ENCODE results near the gene TM9SF1.

Gene TM9SF1

GRCh38 chr14:24194873-24195185 lies 412 bp downstream of the TM9SF1 start:
- no peak for DNase-seq

- DNase-seq, result no peak
Observed at GRCh38 chr14:24194186-24194872, 912 bp downstream of the TM9SF1 start.

- no peak for DNase-seq
Observed at GRCh38 chr14:24192933-24193332, 2.3 kb downstream of the TM9SF1 start.

- DNase-seq, result no peak
Observed at GRCh38 chr14:24190416-24190815, 4.8 kb downstream of the TM9SF1 start.

- no peak for DNase-seq
Observed at GRCh38 chr14:24189460-24189859, 5.8 kb downstream of the TM9SF1 start.

GRCh38 chr14:24189059-24189375 lies 6.2 kb downstream of the TM9SF1 start:
- DNase-seq, result no peak

- DNase-seq, result peak; percentile 94
Observed at GRCh38 chr14:24188251-24189058, 6.8 kb downstream of the TM9SF1 start, which contains the start of gene IPO4. IPO4 (minus strand) TSS chr14:24188816; CDS start chr14:24188787, 29 bp downstream.

- no peak for DNase-seq
Observed at GRCh38 chr14:24187539-24187915, 7.7 kb downstream of the TM9SF1 start.

GRCh38 chr14:24186831-24187538 lies 8.3 kb downstream of the TM9SF1 start:
- DNase-seq, result no peak

- no peak for DNase-seq
Observed at GRCh38 chr14:24185741-24186140, 9.5 kb downstream of the TM9SF1 start.

- DNase-seq, result no peak
Observed at GRCh38 chr14:24185026-24185425, 10.2 kb downstream of the TM9SF1 start.

GRCh38 chr14:24184104-24184970 lies 10.9 kb downstream of the TM9SF1 start:
- no peak for DNase-seq

GRCh38 chr14:24183014-24183481 lies 12.2 kb downstream of the TM9SF1 start:
- DNase-seq, result no peak

GRCh38 chr14:24182110-24182882 lies 12.9 kb downstream of the TM9SF1 start:
- DNase-seq, result no peak

- DNase-seq, result no peak
Observed at GRCh38 chr14:24181371-24182077, 13.7 kb downstream of the TM9SF1 start.

GRCh38 chr14:24179961-24180796 lies 15.1 kb downstream of the TM9SF1 start:
- no peak for DNase-seq

GRCh38 chr14:24179294-24179960 lies 15.8 kb downstream of the TM9SF1 start:
- DNase-seq, result no peak

- DNase-seq, result no peak
Observed at GRCh38 chr14:24178399-24179178, 16.7 kb downstream of the TM9SF1 start.

GRCh38 chr14:24177891-24178290 lies 17.4 kb downstream of the TM9SF1 start:
- DNase-seq, result no peak

Measured in activated CD8-positive, alpha-beta memory T cell treated with anti-CD3 and anti-CD28 coated beads, Interleukin-2, amount 50 U/mL, for 4 hours (primary cell).